Measurements from ENCODE around the gene ZNF451. TPM values are rescaled to one million over a fixed set of nuclear protein-coding genes. Genes with fewer than 3 reads are reported as not detected.

ZNF451 gene
- total and polyA plus RNA-seq, 3 experiments from 2014 or later = 22.1 to 48.7 (median 47.4) TPM

DNA sequence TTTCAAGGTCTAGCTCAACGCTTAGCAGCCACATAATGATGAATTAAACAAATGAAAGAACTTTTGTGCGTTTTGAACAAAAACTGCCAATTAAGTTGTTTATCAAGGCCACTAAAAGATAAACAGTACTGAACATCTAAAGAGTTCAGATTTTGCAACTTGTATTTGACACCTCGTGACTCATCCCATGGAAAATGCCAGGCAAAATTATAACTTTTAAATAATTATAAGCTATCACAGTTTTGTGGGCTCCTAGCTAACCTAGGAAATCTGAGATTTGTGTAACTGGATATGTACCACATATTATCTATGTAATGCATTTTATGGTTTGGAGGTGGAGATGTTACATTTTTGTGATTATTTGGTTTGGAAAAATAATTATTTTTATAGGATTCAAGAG, 72.5 kb downstream of the ZNF451 start:
- Mint-ChIP-seq H3K27me3 (no peaks in the 10 kb centered on the region), H3K4me3 (no peak overlapping the region), H3K36me3 (peaks cover 21 to 67% (median 31%) of the 10 kb centered on the region in 3 donors), H3K27ac (no peak overlapping the region), H3K4me1 (no peaks in the 10 kb centered on the region), H3K9me3 (peaks cover 0 to 6% (median 3%) of the 10 kb centered on the region in 5 donors)
- Histone ChIP-seq H3K27me3 (ENCODE audit: insufficient read depth, low read length, poor library complexity, severe bottlenecking) (no peaks in the 10 kb centered on the region), H3K27ac (ENCODE audit: low read depth, low read length) (no peak overlapping the region), H3K9me3 (ENCODE audit: low read length) (no peaks in the 10 kb centered on the region), H3K4me3 (ENCODE audit: low read length) (no peak overlapping the region), H3K36me3 (ENCODE audit: insufficient read depth, low read length) (no peaks in the 10 kb centered on the region), H3K4me1 (ENCODE audit: insufficient read depth, low read length) (no peaks in the 10 kb centered on the region)
- no peak for DNase-seq
- CTCF ChIA-PET = interaction anchor here (1.4 kb wide), 1 partner anchor 20 kb away, joined by 3 read pairs; no protein-coding TSS in a partner anchor
- POLR2A ChIA-PET = interaction anchor here (0.7 kb wide), 1 partner anchor 863 kb away, joined by 3 read pairs; no protein-coding TSS in a partner anchor

DNA sequence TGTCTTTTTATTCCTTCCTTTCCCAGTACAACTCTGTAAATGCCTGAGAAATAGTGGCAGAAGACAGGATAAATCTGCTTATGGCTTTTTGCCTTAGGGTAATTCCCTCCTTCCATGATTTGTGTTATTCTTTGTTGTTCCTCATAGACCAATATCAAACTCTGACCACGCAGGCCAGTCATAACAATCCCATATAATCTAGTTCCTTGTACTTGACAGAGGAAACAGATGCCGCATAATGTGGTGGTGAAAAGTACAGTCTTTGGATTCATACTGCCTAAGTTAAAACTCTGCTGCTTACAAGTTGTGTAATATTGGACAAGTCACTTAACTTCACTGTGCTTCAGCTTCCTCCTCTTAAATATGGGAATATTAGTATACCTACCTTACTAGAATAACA, 74.0 kb downstream of the ZNF451 start:
- Histone ChIP-seq H3K9me3 (ENCODE audit: low read length) (no peaks in the 10 kb centered on the region), H3K27ac (ENCODE audit: low read depth, low read length) (no peak overlapping the region), H3K27me3 (ENCODE audit: insufficient read depth, low read length, poor library complexity, severe bottlenecking) (no peaks in the 10 kb centered on the region), H3K4me1 (ENCODE audit: insufficient read depth, low read length) (no peaks in the 10 kb centered on the region), H3K36me3 (ENCODE audit: insufficient read depth, low read length) (no peaks in the 10 kb centered on the region), H3K4me3 (ENCODE audit: low read length) (no peak overlapping the region)
- ChIA-PET POLR2A (no interaction called here), CTCF (no interaction called here)
- no peak overlapping the region for H3K27ac Mint-ChIP-seq
- DNase-seq = no peak
- peaks cover 0 to 6% (median 3%) of the 10 kb centered on the region in 5 donors for H3K9me3 Mint-ChIP-seq
- H3K4me1 Mint-ChIP-seq = no peaks in the 10 kb centered on the region
- H3K4me3 Mint-ChIP-seq = no peak overlapping the region
- H3K36me3 Mint-ChIP-seq = peaks cover 21 to 58% (median 28%) of the 10 kb centered on the region in 3 donors
- no peaks in the 10 kb centered on the region for H3K27me3 Mint-ChIP-seq

DNA sequence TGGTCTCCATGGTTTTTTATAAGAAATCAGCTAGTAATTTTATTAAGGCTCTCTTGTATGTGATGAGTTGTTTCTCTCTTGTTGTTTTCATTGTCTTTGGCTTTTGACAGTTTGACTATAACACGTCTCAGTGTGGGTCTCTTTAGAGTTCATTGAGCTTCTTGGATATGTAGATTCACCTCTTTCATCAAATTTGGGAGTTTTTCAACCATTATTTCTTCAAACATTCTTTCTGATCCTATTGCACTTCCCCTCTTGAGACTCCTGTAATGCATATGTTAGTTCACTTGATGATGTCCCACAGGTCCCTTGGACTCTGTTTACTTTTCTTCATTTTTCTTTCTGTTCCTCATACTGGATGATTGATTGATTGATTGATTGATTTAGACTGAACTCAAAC, 75.1 kb downstream of the ZNF451 start:
- Histone ChIP-seq H3K27me3 (ENCODE audit: insufficient read depth, low read length, poor library complexity, severe bottlenecking) (no peaks in the 10 kb centered on the region), H3K4me3 (ENCODE audit: low read length) (no peak overlapping the region), H3K9me3 (ENCODE audit: low read length) (no peaks in the 10 kb centered on the region), H3K4me1 (ENCODE audit: insufficient read depth, low read length) (no peaks in the 10 kb centered on the region), H3K36me3 (ENCODE audit: insufficient read depth, low read length) (no peaks in the 10 kb centered on the region), H3K27ac (ENCODE audit: low read depth, low read length) (no peak overlapping the region)
- no peaks in the 10 kb centered on the region for H3K4me1 Mint-ChIP-seq
- peaks cover 0 to 6% (median 3%) of the 10 kb centered on the region in 5 donors for H3K9me3 Mint-ChIP-seq
- no peak for DNase-seq
- no peak overlapping the region for H3K27ac Mint-ChIP-seq
- ChIA-PET POLR2A (no interaction called here), CTCF (no interaction called here)
- H3K4me3 Mint-ChIP-seq = no peak overlapping the region
- no peaks in the 10 kb centered on the region for H3K27me3 Mint-ChIP-seq
- H3K36me3 Mint-ChIP-seq = peaks cover 21 to 56% (median 28%) of the 10 kb centered on the region in 3 donors

DNA sequence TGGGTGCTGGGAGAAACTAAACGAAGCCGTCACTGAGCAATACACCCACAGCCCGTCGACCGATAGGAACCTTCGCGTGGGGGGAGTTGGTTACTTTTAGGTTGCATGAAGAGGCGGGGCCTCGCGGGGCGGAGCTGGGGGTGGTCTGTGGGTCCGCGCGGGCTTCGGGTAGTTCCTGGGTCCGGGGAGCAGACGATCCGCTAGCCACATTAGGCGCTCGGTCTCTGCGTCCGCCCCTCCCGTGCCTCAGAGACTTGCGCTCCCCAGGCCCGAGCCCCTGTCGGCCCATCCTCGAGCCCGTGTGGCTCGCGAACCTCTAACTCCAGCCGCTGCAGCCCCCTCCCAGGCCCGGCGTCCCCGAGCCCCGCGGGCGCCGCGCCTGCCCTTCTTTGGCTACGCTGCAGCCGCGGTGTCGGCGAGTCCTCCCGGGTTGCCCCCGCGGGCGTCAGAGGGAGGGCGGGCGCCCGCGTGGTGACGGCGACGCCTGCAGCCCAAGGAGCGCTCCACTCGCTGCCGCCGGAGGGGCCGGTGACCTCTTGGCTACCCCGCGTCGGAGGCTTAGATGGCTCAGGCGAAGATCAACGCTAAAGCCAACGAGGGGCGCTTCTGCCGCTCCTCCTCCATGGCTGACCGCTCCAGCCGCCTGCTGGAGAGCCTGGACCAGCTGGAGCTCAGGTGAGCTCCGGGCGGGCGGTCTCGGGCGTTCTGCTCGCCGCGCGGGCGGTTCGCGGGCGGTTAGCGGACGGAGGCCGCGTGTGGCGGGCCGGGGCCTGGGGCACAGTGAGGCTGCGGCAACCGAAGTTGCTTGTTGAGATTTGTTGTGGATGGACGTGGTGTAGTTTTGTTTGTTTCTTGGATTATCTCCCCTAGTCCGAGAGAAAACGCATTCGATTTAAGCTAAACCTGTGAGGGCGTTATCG, 82.4 kb downstream of the ZNF451 start, which contains the start of gene BAG2:
Gene BAG2 (plus strand): TSS at position 191 of the 920 bp plus-strand sequence. CDS start 372 bp downstream, at position 563.
- H3K4me3 ChIP-seq (ENCODE audit: low read length) = peak within 1 kb of the TSS; percentile 89
- H3K36me3 ChIP-seq (ENCODE audit: insufficient read depth, low read length) = no peaks in the 10 kb centered on the region
- Mint-ChIP-seq H3K36me3 (peaks cover 0 to 10% (median 2%) of the 10 kb centered on the region in 3 donors), H3K4me1 (peaks cover 28 to 49% (median 47%) of the 10 kb centered on the region in 3 donors), H3K27ac (peak within 1 kb of the TSS; percentile 83 to 98 (median 94)), H3K4me3 (peak within 1 kb of the TSS; percentile 87 to 93 (median 89)), H3K27me3 (no peaks in the 10 kb centered on the region), H3K9me3 (no peaks in the 10 kb centered on the region)
- no peaks in the 10 kb centered on the region for H3K9me3 ChIP-seq (ENCODE audit: low read length)
- H3K27me3 ChIP-seq (ENCODE audit: insufficient read depth, low read length, poor library complexity, severe bottlenecking) = no peaks in the 10 kb centered on the region
- H3K27ac ChIP-seq (ENCODE audit: low read depth, low read length) = peak within 1 kb of the TSS; percentile 88
- H3K4me1 ChIP-seq (ENCODE audit: insufficient read depth, low read length) = peaks cover 15% of the 10 kb centered on the region
- CTCF ChIA-PET = interaction anchor here (1.2 to 1.7 kb wide), 2 partner anchors 10 to 12 kb away, joined by 3 to 4 read pairs; no protein-coding TSS in a partner anchor
- POLR2A ChIA-PET = interaction anchor here (0.7 to 1.5 kb wide), 5 partner anchors 9 to 126 kb away, joined by 3 to 7 read pairs (median 3); partner anchors contain the start of genes KIAA1586 and RAB23
- DNase-seq = peak; percentile 75 to 91 (median 86)

DNA sequence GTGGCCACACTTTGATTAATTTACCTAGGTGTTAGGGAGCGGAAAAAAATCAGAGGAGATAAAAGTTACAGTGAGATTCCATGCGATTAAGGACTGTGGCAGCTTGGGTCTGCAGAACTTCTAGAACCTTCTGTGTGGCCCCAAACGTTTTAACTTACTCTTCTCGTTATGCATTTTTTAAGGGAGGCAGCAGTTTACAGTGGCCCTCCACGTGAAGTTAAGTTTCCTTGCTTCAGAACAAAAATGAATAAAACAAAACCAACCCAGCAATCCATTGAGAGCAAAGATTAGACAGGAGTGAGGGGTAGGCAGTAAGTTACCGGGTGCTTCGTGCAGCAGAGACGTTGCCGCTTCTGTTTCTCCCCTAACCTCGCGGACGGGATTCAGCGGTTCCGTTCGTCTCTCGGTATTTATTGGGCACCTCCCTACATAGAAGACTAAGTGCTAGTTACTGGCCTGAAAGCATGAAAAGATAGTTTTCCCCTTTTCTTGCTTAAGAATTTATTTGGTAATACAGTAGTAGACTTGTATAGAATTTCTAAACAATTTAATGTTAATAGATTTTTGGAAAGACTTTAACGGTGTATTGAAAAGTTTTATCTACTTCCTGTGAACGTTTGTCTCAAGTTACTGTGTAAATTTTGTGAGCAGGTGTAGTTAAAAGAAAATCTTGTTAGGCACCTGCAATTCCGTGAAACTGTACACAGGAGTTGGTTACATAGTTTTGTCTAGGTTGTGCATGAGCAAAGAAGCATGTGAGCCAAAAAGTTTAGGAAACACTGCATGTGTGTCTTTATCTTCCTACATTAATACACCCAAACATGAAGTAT, 83.3 kb downstream of the ZNF451 start:
- H3K36me3 Mint-ChIP-seq = peaks cover 0 to 8% (median under 1%) of the 10 kb centered on the region in 3 donors
- no peaks in the 10 kb centered on the region for H3K9me3 Mint-ChIP-seq
- no peaks in the 10 kb centered on the region for H3K27me3 Mint-ChIP-seq
- CTCF ChIA-PET = interaction anchor here (1.2 to 1.7 kb wide), 2 partner anchors 9 to 11 kb away, joined by 3 to 4 read pairs; no protein-coding TSS in a partner anchor
- Histone ChIP-seq H3K4me3 (ENCODE audit: low read length) (peak overlapping the region; percentile 89), H3K27ac (ENCODE audit: low read depth, low read length) (peak overlapping the region; percentile 88), H3K4me1 (ENCODE audit: insufficient read depth, low read length) (peaks cover 15% of the 10 kb centered on the region), H3K27me3 (ENCODE audit: insufficient read depth, low read length, poor library complexity, severe bottlenecking) (no peaks in the 10 kb centered on the region), H3K9me3 (ENCODE audit: low read length) (no peaks in the 10 kb centered on the region), H3K36me3 (ENCODE audit: insufficient read depth, low read length) (no peaks in the 10 kb centered on the region)
- H3K27ac Mint-ChIP-seq = peak overlapping the region; percentile 83 to 96 (median 92)
- H3K4me1 Mint-ChIP-seq = peaks cover 31 to 58% (median 55%) of the 10 kb centered on the region in 3 donors
- DNase-seq = peak in 3 of 5 donors; percentile 5 to 37 (median 16)
- POLR2A ChIA-PET = interaction anchor here (0.7 to 1.5 kb wide), 2 partner anchors 49 to 123 kb away, joined by 3 to 7 read pairs; partner anchors contain the start of gene RAB23
- H3K4me3 Mint-ChIP-seq = peak overlapping the region; percentile 87 to 93 (median 89)

DNA sequence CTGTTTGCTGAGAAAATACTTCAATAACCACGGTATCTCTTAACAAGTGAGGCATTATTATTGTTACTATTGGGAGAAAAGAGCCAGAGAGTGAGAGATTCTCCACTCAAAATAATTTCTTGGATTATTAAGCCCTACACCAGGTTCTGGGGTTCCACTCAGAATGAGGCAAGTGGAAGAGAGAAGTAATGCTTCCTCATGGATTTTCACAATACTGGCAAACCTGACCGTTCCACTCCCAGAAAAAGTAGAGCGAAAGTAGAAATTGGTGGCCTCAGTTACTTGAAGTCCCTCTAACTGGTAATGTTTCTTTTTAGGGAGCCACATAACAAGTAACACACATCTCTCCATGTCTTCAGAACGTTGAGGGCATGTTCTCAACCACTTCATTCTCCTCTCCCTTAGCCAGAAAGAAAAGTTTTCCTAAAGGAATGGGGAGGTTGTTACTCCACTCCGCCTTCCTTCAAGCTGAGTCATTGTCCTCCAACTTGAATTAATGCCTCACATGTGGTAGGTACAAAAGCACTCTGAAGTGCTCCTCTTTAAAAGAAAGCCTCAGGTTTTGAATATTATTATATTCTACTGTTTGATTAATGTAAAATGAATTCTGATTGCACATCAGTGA, 84.0 kb downstream of the ZNF451 start:
- DNase-seq = no peak
- peak overlapping the region; percentile 89 for H3K4me3 ChIP-seq (ENCODE audit: low read length)
- ChIA-PET CTCF (no interaction called here), POLR2A (no interaction called here)
- H3K36me3 ChIP-seq (ENCODE audit: insufficient read depth, low read length) = no peaks in the 10 kb centered on the region
- Mint-ChIP-seq H3K27ac (peak overlapping the region; percentile 83 to 96 (median 92)), H3K36me3 (peaks cover 0 to 7% (median 0%) of the 10 kb centered on the region in 3 donors), H3K4me1 (peaks cover 31 to 62% (median 55%) of the 10 kb centered on the region in 3 donors), H3K27me3 (no peaks in the 10 kb centered on the region), H3K4me3 (peak overlapping the region; percentile 87 to 93 (median 89)), H3K9me3 (no peaks in the 10 kb centered on the region)
- no peaks in the 10 kb centered on the region for H3K9me3 ChIP-seq (ENCODE audit: low read length)
- no peaks in the 10 kb centered on the region for H3K27me3 ChIP-seq (ENCODE audit: insufficient read depth, low read length, poor library complexity, severe bottlenecking)
- peak overlapping the region; percentile 88 for H3K27ac ChIP-seq (ENCODE audit: low read depth, low read length)
- H3K4me1 ChIP-seq (ENCODE audit: insufficient read depth, low read length) = peaks cover 15% of the 10 kb centered on the region

DNA sequence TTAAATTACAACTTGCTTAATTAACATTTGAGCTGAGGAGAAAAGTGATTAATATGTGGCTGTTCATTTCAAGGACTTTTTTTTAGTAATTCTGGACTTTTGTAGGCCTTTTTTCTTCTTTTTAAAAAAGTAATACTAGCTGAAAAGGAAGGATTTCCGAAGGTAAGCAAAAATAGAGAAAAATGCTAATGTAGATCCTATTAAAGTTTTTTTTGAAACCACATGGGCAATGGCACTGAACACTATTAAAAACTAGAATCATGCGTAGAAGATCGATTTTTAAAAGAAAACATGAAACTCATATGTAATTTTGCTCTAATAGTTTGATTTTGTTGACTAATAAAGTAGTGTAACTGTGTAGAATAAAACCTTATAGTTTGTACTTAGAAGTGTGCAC, 84.5 kb downstream of the ZNF451 start:
- Mint-ChIP-seq H3K4me1 (peaks cover 31 to 67% (median 55%) of the 10 kb centered on the region in 3 donors), H3K4me3 (peak overlapping the region in 2 of 7 donors; percentile 13 to 90), H3K36me3 (peaks cover 0 to 7% (median 0%) of the 10 kb centered on the region in 3 donors), H3K27me3 (no peaks in the 10 kb centered on the region), H3K9me3 (no peaks in the 10 kb centered on the region), H3K27ac (peak overlapping the region in 3 of 8 donors; percentile 6 to 83 (median 20))
- H3K36me3 ChIP-seq (ENCODE audit: insufficient read depth, low read length) = no peaks in the 10 kb centered on the region
- H3K4me3 ChIP-seq (ENCODE audit: low read length) = no peak overlapping the region
- H3K4me1 ChIP-seq (ENCODE audit: insufficient read depth, low read length) = peaks cover 15% of the 10 kb centered on the region
- POLR2A ChIA-PET = no interaction called here
- peak overlapping the region; percentile 88 for H3K27ac ChIP-seq (ENCODE audit: low read depth, low read length)
- no peaks in the 10 kb centered on the region for H3K9me3 ChIP-seq (ENCODE audit: low read length)
- DNase-seq = no peak
- no peaks in the 10 kb centered on the region for H3K27me3 ChIP-seq (ENCODE audit: insufficient read depth, low read length, poor library complexity, severe bottlenecking)
- CTCF ChIA-PET = no interaction called here
